ENCODE measurements around the gene NKPD1.

The NKPD1 gene

GRCh38 chr19:45168767-45169351 is 8.1 kb upstream of the NKPD1 start:
- no peak for TF ChIP-seq CTCF (IDR thresholded peaks at IDR 0.05; ENCODE audit: low read depth, low read length, missing control alignments)
- DNase-seq (ENCODE audit: extremely low read depth, low read depth) = no peak
- H3K4me3 ChIP-seq (replicated peaks; ENCODE audit: low read depth, low read length) = no peak overlapping the region

GRCh38 chr19:45166723-45167252 is 6.0 kb upstream of the NKPD1 start:
- DNase-seq (ENCODE audit: extremely low read depth, low read depth) = no peak
- no peak overlapping the region for H3K4me3 ChIP-seq (replicated peaks; ENCODE audit: low read depth, low read length)
- TF ChIP-seq CTCF (IDR thresholded peaks at IDR 0.05; ENCODE audit: low read depth, low read length, missing control alignments) = no peak

- no peak for TF ChIP-seq CTCF (IDR thresholded peaks at IDR 0.05; ENCODE audit: low read depth, low read length, missing control alignments)
- peak; percentile 38 for DNase-seq (ENCODE audit: extremely low read depth, low read depth)
- no peak overlapping the region for H3K4me3 ChIP-seq (replicated peaks; ENCODE audit: low read depth, low read length)
These were observed 4.0 kb upstream of the NKPD1 start for GRCh38 chr19:45164577-45165335.

DNA sequence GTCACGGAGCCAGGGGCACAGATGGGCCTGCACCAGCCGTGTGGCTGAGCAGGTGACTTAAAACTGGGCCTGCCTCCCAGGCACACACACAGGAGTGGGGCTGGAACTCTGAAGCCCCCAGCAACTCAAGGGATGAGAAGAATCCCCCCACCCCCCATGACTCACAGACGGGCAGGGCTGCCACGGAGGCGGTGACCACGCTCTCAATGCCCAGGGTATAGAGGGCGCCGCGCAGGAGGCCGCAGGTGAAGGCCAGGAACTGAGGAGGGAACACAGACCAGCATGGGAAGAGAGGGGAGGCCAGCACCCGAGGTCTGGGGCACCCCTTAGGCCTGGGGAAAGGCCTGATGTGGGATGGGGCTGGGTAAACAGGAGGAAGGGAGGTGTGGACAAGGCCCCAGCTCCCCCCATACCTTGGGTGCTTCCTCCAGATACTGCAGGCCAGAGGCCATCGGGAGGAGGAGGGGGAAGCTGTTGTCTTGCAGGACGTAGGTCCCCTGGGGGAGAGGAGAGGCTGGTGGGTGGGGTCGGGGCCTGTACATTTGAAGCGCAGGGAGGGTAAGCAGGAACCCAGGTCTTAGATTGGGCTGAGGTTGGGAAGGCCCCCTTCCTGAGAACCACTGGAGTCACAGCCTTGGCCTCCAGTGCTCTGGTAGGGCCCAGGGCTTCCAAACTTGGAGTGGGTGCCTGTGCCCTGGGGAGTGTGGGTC is 3.1 kb upstream of the NKPD1 start:
- no peak for TF ChIP-seq CTCF (IDR thresholded peaks at IDR 0.05; ENCODE audit: low read depth, low read length, missing control alignments)
- no peak for DNase-seq (ENCODE audit: extremely low read depth, low read depth)
- H3K4me3 ChIP-seq (replicated peaks; ENCODE audit: low read depth, low read length) = no peak overlapping the region

GRCh38 chr19:45163156-45163555 is 2.4 kb upstream of the NKPD1 start:
- no peak for TF ChIP-seq CTCF (IDR thresholded peaks at IDR 0.05; ENCODE audit: low read depth, low read length, missing control alignments)
- no peak for DNase-seq (ENCODE audit: extremely low read depth, low read depth)

DNA sequence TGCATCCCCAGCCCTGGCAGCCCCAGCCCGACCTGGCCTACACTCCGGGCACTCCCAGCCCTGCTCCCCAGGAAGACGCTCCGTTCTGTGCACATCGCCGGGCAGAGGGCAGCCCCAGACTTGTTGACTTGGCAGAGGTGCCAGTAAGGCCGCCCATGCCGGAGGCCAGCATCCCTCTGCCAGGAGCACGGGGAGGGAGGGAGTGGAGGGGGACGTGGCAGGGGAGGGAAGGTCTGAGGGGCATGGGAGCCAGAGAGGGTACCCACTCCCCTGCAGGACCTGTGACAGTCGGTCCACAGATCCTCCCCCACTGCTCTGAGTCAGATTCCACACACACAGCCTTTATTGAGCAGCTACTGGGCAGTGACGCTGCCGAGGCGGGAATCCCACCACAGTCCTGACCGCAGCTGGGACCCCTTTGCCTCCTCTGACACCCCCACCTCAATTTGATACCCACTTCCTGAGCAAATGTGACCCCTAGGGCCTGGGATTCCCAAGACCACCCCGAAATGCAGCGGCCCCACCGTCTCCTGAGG is 1.9 kb upstream of the NKPD1 start:
- TF ChIP-seq CTCF (IDR thresholded peaks at IDR 0.05; ENCODE audit: low read depth, low read length, missing control alignments) = no peak
- no peak overlapping the region for H3K4me3 ChIP-seq (replicated peaks; ENCODE audit: low read depth, low read length)
- DNase-seq (ENCODE audit: extremely low read depth, low read depth) = no peak

More at GRCh38 chr19:45163156-45163555, 2.4 kb upstream of the NKPD1 start:
- H3K4me3 ChIP-seq (replicated peaks; ENCODE audit: low read depth, low read length) = no peak overlapping the region

All from HFF-Myc (cell line).